Left hindlimb (tissue), 1 donor: ENCODE measurements around the gene MOV10L1.
"Not testable (repeated sequence)": the region's sequence is repeated elsewhere in the genome, so short reads cannot be mapped to it uniquely, and the experiment has no call there.

ENCODE experiments used
- DNase-seq: peaks from one replicate; pipeline ENCODE4 v3.0.0-alpha.2; 2018

Gene MOV10L1

DNA sequence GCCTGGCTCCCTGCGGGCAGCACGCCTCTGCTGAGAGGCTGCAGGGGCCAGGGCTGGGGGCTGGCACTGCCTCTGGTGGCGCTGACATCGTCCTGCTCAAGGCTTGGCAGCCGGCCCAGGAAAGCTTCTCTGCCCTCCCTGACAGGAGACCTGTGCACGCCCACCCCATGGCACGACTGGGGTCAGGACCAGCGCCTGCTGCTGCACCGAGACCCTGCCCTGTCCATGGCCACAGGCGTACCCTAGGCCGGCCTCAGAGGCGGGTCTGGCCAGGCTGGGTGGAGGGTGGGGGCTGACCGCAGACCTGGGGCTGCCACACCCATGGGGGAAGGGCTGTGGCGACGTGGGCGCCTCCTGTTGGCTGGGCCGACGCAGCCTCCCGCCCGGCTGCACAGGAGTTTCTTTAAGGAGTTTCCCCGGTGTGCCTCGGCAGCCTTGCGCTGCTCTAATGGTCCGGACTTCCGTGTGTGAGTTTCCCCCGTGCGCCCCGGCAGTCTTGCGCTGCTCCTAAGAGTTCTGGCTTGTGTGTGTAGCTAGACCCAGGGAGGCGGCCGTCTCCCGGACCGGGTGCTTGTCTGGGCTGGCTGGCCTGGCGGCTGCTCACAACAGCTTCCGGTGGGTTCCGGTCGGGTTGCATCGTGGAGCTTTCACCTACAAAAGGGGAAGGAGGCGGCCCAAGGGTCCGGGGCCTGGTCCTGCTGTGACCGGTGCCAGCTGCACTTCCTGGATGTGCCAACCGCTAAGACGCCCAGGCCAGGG, 100.6 kb downstream of the MOV10L1 start:
- peak; percentile 83 for DNase-seq

DNA sequence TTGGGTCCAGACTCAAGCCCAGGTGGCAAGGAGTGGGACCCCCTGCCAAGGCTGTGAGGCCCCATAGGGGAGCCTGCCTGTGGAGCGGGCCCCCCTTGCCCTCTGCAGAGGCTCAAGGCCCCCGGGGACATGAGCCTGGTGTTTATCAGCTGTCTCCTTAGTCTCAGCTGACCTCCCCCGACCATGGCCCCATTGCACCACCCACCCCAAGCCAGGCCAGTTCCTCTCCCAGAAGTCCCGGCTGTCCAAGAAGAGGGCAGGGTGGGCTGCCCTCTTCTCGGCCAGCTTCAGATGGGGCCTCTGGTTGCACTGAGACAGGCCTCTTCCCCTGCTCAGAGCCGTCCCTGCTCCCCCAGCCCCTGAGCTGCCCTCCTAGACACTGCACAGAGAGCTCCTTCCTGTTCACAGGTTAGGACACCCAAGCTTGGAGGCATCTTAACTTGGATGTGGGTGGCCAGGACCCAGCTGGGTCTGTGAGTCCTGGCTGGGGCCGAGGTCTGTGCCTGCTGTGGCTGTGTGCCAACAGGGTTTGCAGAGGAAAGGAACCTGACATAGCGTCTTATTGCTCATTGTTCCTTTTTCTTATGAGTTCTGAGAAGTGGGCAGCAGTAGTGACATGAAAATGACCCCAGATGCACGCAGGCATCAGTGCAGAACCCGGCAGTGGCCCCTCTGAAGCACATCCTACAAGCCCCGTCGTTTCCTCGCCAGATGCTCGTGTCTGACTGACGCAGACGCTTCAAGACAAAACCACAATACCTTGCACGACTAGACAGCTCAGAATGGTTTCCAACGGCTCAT, 101.3 kb downstream of the MOV10L1 start:
- DNase-seq: no peak

DNA sequence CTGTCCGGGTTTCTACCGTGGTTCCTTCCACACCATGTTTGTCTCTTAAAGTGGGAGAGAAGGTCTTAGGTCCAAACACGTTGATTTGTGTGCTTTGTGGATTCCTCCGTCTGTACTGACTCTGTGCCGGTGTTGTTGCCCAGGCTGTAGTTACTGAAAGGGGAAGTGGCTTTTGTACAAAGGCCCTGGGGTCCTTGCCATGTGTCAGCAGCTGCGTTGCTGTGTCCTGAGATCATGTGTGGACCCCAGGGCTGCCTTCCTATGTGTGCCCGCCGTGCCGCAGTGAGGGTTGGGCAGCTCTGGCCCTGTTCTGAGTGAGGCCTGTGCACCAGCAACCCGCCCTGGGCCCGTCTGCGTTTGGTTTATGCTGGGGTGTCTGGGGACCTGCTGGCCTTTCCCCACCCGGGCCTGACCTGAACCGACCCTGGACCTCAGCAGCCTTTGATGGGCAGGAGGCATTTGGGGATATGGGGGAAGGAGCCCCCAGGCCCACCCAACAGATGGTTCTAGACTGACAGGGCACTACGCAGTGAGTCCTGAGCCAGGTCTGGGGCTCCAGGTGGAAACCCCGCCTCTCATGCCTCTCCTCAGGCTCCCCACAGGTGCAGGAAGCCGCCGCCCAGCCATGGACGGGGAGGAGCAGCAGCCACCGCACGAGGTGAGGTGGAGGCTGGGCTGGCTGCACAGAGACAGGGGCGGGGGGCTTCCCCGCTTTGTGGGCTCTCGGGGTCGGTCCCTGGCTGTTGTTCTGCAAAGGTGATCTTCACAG, 102.8 kb downstream of the MOV10L1 start:
- no peak for DNase-seq

DNA sequence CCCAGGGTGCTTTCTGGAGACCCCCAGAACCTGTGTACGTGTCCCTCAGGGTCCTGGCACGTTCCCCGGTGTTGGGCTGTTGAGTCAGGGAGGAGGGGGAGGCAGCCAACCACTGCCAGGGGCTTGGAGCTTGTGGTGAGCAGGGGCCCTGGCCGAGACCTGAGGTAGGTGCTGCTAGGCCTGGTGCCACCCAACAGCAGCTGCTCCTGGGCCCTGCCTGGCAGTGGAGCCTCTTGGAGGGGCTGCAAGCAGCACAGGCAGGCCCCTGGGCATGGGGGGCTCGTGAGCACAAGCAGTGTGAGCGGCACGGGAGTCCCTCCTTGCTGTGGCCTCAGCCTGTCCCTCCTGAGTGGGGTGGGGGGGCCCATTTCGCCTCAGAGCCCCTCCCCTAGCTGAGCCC, 103.8 kb downstream of the MOV10L1 start:
- DNase-seq: no peak

DNA sequence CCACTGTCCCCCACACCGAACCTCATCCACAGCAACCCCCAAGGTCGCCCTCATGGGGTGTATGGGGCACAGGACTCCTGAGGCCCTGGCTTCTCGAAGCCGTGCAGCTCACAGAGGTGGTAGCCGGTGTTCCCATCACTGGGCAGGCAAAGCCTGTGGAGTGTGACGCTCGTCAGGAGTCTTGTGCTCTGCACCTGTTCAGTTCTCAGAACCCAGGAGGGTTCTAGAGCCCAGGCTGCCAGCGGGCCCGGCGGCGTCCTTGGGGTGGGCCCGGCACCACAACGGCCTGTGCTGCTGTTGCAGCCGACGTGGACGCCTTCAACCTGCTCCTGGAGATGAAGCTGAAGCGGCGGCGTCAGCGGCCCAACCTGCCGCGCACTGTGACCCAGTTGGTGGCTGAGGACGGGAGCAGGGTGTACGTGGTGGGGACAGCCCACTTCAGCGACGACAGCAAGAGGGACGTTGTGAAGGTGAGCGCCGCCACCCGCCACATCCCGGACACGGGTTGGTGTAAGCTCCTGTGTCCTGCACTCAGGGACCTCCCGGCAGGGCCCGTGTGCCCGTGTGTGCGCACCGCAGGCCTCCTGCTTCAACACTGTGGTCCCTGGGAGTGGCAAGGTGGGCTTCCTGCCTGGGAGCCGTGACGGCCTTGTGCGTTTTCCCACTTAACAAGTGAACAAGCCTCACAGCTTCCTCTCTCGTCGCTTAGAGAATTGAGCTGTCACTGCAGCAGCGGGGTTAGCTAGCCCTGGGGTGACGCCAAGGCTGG, 104.4 kb downstream of the MOV10L1 start:
- DNase-seq: no peak

DNA sequence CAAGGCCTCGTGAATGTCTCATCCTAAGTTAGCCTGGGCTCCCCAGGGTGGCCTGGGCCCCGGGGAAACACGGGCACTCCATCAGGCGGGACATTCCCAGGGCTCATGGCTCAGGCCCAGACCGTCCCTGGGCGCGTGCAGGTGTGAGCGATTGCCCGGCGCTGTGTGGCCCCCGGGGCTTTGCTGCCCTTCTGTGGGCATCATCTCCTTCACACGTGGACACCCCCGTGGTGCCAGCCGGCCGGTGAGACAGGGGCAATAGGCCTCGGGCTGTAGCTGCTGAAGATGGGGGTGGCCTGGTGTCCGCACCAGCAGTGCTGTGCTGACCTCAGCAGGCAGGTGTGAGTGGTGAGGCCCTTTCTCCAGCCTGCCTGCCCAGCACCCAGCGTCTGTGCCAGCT, 106.5 kb downstream of the MOV10L1 start:
- no peak for DNase-seq

DNA sequence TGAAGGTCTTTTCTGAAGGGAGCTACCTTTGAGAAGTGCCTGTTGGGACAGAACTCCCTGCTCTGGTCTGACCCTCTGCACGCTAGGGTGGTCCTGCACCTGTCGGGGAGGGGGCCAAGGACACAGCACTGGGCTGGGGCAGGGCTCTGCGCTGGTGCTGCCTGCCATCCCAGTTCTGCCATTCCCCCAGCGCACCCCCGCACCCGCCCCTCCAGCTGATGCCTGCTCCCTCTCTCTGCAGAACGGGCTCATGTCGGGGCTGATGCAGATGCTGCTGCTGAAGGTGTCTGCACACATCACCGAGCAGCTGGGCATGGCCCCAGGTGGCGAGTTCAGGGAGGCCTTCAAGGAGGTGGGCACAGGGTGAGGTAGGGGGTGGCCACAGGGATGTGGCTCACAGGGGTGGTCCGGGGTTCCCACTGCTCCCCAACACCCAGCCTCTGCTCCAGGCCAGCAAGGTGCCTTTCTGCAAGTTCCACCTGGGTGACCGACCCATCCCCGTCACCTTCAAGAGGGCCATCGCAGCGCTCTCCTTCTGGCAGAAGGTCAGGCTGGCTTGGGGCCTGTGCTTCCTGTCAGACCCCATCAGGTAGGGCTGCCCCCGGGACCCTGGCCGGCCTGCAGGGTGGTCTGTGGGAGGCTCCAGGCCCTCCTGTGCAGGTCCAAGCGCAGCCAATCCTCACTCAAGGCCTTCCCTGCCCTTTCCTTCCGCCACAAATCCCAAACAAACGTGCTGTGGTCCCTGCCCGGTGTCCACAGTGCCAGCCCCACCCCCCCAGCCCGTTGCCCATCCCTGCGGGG, 107.4 kb downstream of the MOV10L1 start:
- no peak for DNase-seq

DNA sequence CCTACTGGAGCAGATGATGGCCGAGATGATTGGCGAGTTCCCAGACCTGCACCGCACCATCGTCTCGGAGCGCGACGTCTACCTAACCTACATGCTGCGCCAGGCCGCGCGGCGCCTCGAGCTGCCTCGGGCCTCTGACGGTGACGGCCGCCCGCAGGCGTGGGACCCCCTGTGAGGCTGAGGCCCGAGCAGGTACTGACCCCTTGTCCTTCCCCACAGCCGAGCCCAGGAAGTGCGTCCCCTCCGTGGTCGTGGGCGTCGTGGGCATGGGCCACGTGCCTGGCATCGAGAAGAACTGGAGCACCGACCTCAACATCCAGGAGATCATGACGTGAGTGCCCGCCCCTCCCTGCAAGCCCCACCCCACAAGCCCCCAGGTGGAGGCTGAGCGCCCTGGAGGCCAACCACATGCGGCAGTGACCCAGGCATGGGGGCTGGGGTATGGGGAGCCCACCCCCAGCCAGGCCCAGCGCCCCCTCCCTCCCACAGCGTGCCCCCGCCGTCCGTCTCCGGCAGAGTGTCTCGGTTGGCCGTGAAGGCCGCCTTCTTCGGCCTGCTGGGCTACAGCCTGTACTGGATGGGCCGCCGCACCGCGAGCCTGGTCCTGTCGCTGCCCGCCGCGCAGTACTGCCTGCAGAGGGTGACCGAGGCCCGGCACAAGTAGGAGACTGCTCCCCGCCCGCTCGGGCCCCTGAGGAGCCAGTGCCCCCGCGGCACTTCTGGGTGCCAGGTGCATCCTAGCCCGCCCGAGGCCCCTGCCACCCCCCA, 108.2 kb downstream of the MOV10L1 start:
- no peak for DNase-seq

DNA sequence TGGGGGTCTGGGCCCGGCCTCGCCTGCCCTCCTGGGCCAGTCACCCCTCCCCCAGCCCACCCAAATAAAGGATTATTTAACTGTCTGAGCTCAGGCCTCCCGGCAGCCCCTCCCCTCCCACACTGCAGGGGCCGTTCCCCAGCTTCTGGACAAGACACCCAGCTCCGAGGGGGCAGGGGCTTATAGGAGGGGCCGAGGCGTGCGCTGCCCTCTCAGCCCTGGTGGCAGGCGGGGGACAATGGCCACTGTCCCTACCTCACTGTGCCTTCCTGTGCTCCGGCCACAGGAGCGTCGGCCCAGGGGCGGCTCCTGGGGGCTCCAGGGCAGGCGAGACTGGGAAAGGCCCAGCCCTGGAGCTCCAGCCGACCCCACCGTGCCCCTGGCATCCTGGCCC, 108.8 kb downstream of the MOV10L1 start:
- DNase-seq: no peak

DNA sequence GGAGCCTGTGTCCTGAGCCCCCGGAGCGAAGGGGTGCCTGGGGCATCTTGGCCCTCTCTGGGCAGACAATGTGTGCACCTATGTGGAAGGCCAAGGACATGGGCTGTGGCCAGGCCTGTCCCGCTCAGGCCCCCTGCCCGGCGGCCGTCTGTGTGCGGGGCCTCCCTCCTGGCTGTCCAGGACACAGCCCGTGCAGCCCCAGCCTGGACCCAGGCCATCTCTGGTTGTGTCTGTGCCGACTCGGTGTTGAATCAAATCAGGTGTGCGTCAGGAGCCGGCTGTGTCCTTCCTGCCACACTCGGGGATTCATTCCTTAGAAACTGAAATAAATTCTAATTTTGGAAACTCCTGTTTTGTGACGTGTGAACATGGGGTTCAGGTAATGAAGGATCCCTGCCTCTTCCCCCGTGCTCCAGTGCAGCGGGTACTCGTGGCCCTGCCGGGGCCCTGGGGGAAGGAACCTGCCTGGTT, 109.5 kb downstream of the MOV10L1 start:
- DNase-seq: no peak

DNA sequence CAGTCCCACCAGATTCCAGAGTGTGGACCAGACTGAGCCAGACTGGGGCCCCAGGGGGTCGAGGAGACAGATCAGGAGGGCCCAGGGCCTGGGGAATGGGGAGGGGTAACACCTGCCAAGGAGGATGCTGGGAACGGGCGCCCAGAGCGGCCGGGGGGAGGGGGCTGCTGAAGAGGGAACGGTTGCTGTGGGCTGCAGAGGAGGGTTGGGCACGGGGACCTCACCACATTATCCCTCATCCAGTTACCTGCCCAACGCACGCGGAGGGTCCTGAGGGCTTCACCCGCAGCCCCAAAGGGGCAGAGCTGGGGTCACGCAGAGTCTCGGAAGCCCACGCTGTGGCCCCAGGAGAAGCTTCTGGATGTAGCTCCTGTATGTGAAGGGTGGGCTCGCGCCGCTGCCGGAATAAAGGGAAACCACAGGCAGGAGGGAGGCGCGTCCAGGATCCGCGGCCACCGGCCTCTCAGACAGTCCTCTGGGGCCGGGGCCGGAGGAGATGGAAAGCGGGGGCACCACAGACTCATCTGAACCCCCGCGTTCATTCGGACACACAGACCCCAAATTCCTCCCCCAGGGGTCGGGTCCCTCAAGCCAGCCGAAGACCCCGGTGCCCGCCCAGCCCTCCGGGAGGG, 110.1 kb downstream of the MOV10L1 start:
- no peak for DNase-seq

DNA sequence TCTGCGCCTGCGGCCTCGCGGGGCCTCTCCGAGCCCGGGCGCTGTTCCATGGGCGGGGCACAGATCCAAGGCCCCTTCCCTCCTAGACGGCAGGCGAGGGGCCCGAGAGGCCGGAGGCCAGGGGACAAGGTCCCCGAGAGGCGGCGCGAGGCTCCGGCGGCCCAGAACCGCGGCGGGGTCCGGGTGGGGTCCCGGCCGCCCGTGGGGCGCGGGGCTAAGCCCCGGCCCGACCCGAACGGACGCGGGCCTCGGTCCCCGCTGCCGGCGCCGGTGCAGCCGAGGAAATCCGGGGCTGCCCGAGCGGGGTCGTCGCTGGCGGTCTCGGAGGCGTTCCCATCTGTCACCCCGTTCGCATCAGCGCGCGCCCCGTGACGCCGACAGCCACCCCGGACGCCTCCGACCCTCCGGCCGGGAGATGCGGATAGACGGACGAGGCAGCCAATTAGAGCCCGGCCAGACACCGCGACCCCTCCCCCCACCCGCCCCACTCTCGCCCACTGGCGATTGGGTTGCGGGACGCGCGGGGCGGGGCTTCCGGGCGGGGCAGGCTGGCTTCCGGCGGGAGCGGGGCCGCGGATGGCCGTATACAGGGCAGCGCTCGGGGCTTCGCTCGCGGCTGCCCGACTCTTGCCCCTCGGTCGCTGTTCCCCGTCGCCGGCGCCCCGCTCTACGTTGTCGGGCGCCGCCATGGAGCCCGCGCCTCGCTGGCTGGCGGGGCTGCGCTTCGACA, 110.8 kb downstream of the MOV10L1 start, which contains the start of gene SELENOO:
SELENOO (plus strand) TSS at position 551 of the 730 bp plus-strand sequence; CDS start at position 577, 26 bp downstream.
- peak; percentile 96 for DNase-seq

DNA sequence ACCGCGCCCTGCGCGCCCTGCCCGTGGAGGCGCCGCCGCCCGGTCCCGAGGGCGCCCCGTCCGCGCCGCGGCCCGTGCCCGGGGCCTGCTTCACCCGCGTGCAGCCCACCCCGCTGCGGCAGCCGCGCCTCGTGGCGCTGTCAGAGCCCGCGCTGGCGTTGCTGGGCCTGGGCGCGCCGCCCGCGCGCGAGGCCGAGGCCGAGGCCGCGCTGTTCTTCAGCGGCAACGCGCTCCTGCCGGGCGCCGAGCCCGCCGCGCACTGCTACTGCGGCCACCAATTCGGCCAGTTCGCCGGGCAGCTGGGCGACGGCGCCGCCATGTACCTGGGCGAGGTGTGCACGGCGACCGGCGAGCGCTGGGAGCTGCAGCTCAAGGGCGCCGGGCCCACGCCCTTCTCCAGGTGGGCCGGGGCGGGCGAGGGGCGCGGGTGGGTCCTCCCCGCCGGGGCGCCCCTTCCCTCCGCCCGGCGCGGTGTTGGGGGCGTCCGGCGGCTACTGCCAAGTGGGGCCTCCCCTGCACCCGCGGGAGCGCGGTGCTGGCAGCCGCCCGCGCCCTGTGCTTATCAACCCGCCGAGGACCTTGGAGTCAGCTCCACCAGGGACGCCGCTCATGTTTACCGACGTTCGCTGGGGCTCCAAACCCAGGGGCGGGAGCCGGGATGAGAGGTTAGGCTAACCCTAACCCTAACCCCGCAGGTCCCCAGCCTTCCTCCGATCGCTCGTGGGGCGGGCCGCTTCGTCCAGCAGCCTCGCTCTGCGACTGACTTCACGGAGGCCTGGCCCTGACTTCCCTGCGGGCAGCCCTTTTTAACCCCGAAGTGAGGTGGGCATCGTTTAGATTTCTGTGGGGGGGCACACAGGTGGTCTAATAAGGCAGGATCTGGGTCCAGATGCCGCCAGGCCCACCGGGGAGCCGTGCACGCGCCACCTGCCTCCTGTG, 111.7 kb downstream of the MOV10L1 start:
- no peak for DNase-seq

DNA sequence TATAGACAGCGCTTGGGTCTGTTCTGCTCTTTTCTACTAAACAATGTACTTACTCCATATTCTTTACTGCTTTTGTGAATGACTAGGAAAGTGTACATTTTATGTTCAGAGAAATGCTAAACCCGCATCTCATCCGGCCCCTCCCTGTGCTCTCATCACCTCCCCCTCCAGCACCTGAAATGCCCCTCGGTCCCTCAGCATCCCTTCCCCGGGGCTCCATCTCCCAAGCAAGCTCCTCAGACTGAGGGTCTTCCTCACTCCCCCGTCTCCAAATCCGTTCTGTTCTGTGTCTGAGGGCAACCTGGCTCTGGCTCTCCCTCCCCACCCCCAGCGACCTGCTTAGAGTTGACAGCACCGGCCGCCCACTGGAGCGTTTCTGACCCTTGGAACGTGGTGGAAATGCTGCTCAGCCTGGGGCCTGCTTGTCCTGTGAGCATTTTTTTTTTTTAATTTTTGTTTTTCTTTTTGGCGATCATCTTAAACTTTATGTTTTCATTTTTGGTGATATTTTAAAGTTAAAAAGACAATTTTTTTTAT, 112.4 kb downstream of the MOV10L1 start:
- no peak for DNase-seq

DNA sequence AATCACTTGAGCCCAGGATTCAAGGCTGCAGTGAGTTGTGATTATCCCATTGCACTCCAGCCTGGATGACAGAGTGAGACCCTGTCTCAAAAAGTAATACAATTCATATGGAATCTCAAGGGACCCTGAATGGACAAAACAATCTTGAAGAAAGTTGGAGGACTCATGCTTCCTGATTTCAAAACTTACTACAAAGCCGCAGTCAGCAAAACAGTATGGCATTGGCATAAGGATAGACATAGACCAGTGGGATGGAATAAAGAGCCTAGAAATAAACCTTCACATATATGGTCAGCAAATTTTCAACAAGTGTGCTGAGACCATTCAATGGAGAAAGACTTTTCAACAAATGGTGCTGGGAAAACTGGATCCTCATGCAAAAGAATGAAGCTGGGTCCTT, 113.5 kb downstream of the MOV10L1 start:
- DNase-seq: no peak

DNA sequence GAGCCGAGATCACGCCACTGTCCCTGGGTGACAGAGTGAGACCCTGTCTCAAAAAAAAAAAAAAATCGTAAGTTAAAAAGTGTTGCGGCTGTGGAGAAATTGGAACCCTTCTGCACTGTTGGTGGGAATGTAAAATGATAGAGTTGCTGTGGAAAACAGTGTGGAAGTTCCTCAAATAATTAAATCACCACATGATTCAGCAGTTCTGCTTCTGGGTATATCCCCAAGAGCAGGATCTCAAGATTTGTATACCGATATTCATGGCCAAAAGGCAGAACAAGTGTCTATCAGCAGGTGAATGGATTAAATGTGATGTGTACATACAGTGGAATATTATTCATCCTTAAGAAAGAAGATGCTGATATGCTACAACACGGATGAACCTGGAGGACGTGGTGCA, 114.8 kb downstream of the MOV10L1 start:
- DNase-seq: no peak

DNA sequence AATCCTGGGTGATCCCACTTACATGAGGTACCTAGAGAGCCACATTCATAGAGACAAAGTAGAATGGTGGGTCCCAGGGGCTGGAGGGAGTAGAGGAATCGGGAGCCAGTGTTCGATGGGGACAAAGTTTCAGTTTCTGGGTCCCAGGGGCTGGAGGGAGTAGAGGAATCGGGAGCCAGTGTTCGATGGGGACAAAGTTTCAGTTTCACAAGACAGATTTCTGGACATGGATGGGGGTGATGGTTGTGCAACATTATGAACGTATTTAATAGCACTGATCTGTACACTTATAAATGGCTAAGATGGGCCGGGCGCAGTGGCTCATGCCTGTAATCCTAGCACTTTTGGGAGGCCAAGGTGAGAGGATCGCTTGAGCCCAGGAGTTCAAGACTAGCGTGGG, 115.2 kb downstream of the MOV10L1 start:
- not testable (repeated sequence) for DNase-seq
